Measurements from ENCODE around the gene B3GNT2. TPM values are rescaled to one million over a fixed set of nuclear protein-coding genes. Genes with fewer than 3 reads are reported as not detected.

The B3GNT2 gene
- total and polyA plus RNA-seq, 2 donors (not counting 1 experiment from before 2014, with no cell fraction given), result 14.3 to 24.6 TPM

DNA sequence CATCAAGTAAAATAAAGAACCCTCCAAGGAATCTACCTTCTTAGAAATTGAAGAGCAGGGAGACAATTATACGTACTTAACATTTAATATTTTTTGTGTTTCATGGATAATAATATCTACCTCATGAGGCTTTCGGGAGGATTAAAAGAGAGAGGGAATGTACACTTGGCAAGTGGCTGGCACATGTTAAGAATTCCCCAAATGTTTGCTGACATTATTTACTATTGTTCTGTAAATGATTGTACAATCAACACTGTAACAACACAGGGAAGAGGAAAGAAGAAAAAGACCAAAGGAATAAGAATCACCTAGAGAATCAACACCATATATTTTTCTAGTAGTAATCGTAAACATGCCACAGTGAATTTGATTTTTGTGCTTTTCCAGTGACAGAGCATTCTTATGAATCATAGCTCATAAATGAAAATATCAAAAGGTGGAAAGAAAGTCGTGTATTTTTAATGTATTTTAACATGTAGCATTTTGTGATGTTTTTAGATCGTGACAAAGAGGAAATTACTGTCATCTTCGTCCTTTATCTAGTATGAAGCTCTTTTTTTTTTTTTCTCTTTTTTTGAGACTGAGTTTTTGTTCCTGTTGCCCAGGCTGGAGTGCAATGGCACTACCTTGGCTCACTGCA is 67.3 kb downstream of the B3GNT2 start:
- Histone ChIP-seq H3K4me3 (ENCODE audit: control extremely low read depth in 1 of 5, extremely low read depth in 1 of 5, insufficient read depth in 1 of 5, low read depth in 2 of 5, low read length in 4 of 5) (no peak overlapping the region), H3K9me3 (ENCODE audit: control extremely low read depth in 1 of 3, control insufficient read depth in 2 of 3, insufficient read depth in 1 of 3, low read length in 2 of 3) (no peaks in the 10 kb centered on the region), H2AFZ (ENCODE audit: insufficient read depth, low read depth, low read length, poor library complexity, severe bottlenecking) (no peak overlapping the region), H3K36me3 (replicated peaks in 1 of 2; ENCODE audit: control extremely low read depth in 1 of 2, control insufficient read depth in 1 of 2, extremely low read depth in 1 of 2, insufficient read depth in 2 of 2, low read length in 1 of 2) (no peaks in the 10 kb centered on the region), H3K9ac (ENCODE audit: low read length) (no peak overlapping the region), H3K27ac (ENCODE audit: low read length in 2 of 2) (no peak overlapping the region), H3K4me1 (ENCODE audit: control insufficient read depth in 2 of 2, insufficient read depth in 2 of 2, low read length in 2 of 2) (peaks cover 0 to 6% of the 10 kb centered on the region in 2 donors), H3K27me3 (replicated peaks in 1 of 4; ENCODE audit: control extremely low read depth in 1 of 4, control insufficient read depth in 3 of 4, insufficient read depth in 4 of 4, low read length in 3 of 4) (no peaks in the 10 kb centered on the region), H3K4me2 (replicated peaks; ENCODE audit: low read depth, low read length, poor library complexity, severe bottlenecking) (no peak overlapping the region), H4K20me1 (ENCODE audit: control insufficient read depth, insufficient read depth, low read length, poor library complexity, severe bottlenecking) (no peaks in the 10 kb centered on the region), H3K79me2 (ENCODE audit: control insufficient read depth, insufficient read depth, low read length) (no peaks in the 10 kb centered on the region)
- POLR2A ChIA-PET, result no interaction called here
- no peak overlapping the region for H3K27ac Mint-ChIP-seq
- no peak overlapping the region for H3K4me3 Mint-ChIP-seq
- no peak for TF ChIP-seq EZH2 (IDR thresholded peaks at IDR 0.05; ENCODE audit: borderline replicate concordance, insufficient read depth, low read depth, low read length, poor library complexity, severe bottlenecking)
- TF ChIP-seq, protein P1, sequence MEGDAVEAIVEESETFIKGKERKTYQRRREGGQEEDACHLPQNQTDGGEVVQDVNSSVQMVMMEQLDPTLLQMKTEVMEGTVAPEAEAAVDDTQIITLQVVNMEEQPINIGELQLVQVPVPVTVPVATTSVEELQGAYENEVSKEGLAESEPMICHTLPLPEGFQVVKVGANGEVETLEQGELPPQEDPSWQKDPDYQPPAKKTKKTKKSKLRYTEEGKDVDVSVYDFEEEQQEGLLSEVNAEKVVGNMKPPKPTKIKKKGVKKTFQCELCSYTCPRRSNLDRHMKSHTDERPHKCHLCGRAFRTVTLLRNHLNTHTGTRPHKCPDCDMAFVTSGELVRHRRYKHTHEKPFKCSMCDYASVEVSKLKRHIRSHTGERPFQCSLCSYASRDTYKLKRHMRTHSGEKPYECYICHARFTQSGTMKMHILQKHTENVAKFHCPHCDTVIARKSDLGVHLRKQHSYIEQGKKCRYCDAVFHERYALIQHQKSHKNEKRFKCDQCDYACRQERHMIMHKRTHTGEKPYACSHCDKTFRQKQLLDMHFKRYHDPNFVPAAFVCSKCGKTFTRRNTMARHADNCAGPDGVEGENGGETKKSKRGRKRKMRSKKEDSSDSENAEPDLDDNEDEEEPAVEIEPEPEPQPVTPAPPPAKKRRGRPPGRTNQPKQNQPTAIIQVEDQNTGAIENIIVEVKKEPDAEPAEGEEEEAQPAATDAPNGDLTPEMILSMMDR (IDR thresholded peaks at IDR 0.05), result no peak
- ATAC-seq (ENCODE audit: low read depth) (no peak), DNase-seq (no peak)
- no CpG with 5 or more reads among the region's 6 CpGs for WGBS (ENCODE audit: insufficient coverage)
- H3K9me3 Mint-ChIP-seq (ENCODE audit: insufficient read depth), result peaks cover 2% of the 10 kb centered on the region
- intact Hi-C loops (cut with micrococcal nuclease), result no loop called here
- no peaks in the 10 kb centered on the region for H3K4me1 Mint-ChIP-seq
- no peaks in the 10 kb centered on the region for H3K27me3 Mint-ChIP-seq
- CTCF ChIA-PET, result interaction anchor here (0.7 kb wide), 1 partner anchor 1428 kb away, joined by 4 read pairs; no protein-coding TSS in a partner anchor

DNA sequence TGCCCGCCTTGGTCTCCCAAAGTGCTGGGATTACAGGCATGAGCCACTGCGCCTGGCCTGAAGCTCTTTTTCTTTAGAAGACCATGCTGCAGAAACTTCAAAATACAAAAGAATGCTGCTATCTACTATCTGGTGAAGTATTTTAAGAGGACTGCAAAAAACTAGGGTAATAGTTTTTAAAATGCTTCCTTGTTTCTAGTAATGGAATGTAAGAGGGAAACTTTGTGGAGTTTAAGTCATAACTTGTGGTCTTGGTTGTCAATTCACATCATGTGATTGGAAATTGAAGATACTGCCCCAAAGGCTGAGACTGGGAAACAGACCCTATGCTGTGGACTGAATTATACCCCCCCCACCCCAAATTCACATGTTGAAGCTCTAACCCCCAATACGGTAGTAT is 68.3 kb downstream of the B3GNT2 start:
- no peak overlapping the region for H3K4me3 Mint-ChIP-seq
- CTCF ChIA-PET, result no interaction called here
- intact Hi-C loops (cut with micrococcal nuclease), result no loop called here

More for the DNA sequence above, 68.3 kb downstream of the B3GNT2 start:
- DNase-seq (no peak), ATAC-seq (ENCODE audit: low read depth) (no peak)
- Mint-ChIP-seq H3K27ac (no peak overlapping the region), H3K27me3 (no peaks in the 10 kb centered on the region), H3K4me1 (no peaks in the 10 kb centered on the region), H3K9me3 (ENCODE audit: insufficient read depth) (peaks cover 2% of the 10 kb centered on the region)
- H3K36me3 ChIP-seq (replicated peaks in 1 of 2; ENCODE audit: control extremely low read depth in 1 of 2, control insufficient read depth in 1 of 2, extremely low read depth in 1 of 2, insufficient read depth in 2 of 2, low read length in 1 of 2), result no peaks in the 10 kb centered on the region
- H3K9me3 ChIP-seq (ENCODE audit: control extremely low read depth in 1 of 3, control insufficient read depth in 2 of 3, insufficient read depth in 1 of 3, low read length in 2 of 3), result peaks cover 0 to 3% (median 0%) of the 10 kb centered on the region in 3 donors
- H3K27me3 ChIP-seq (replicated peaks in 1 of 4; ENCODE audit: control extremely low read depth in 1 of 4, control insufficient read depth in 3 of 4, insufficient read depth in 4 of 4, low read length in 3 of 4), result no peaks in the 10 kb centered on the region
- H3K79me2 ChIP-seq (ENCODE audit: control insufficient read depth, insufficient read depth, low read length), result no peaks in the 10 kb centered on the region
- H3K27ac ChIP-seq (ENCODE audit: low read length in 2 of 2), result no peak overlapping the region
- WGBS (ENCODE audit: insufficient coverage), result 40% methylated on average over 1 of the region's 3 CpGs
- POLR2A ChIA-PET, result no interaction called here
- no peak overlapping the region for H2AFZ ChIP-seq (ENCODE audit: insufficient read depth, low read depth, low read length, poor library complexity, severe bottlenecking)
- H3K9ac ChIP-seq (ENCODE audit: low read length), result no peak overlapping the region
- TF ChIP-seq EZH2 (IDR thresholded peaks at IDR 0.05; ENCODE audit: borderline replicate concordance, insufficient read depth, low read depth, low read length, poor library complexity, severe bottlenecking), result no peak
- TF ChIP-seq, protein P1 (IDR thresholded peaks at IDR 0.05), result no peak
- no peak overlapping the region for H3K4me2 ChIP-seq (replicated peaks; ENCODE audit: low read depth, low read length, poor library complexity, severe bottlenecking)
- H3K4me3 ChIP-seq (ENCODE audit: control extremely low read depth in 1 of 5, extremely low read depth in 1 of 5, insufficient read depth in 1 of 5, low read depth in 2 of 5, low read length in 4 of 5), result no peak overlapping the region
- H3K4me1 ChIP-seq (ENCODE audit: control insufficient read depth in 2 of 2, insufficient read depth in 2 of 2, low read length in 2 of 2), result peaks cover 0 to 6% of the 10 kb centered on the region in 2 donors
- no peaks in the 10 kb centered on the region for H4K20me1 ChIP-seq (ENCODE audit: control insufficient read depth, insufficient read depth, low read length, poor library complexity, severe bottlenecking)

Measured in B cell (primary cell).